Skeletal muscle satellite cell (primary cell): Measurements from ENCODE around the gene PRKCB.
"Not testable (repeated sequence)": the region's sequence is repeated elsewhere in the genome, so short reads cannot be mapped to it uniquely, and the experiment has no call there.

Experiments
- H3K27me3 ChIP-seq: 2 replicates; pipeline ENCODE4 v1.7.0; 2013; ENCODE audit warnings: low read length; ENCODE audit not compliant: control insufficient read depth, insufficient read depth
- H3K36me3 ChIP-seq: 2 replicates; pipeline ENCODE4 v1.7.0; 2013; ENCODE audit warnings: mild to moderate bottlenecking, control low read depth, low read length; ENCODE audit not compliant: insufficient read depth
- H3K4me1 ChIP-seq: 2 replicates; pipeline ENCODE4 v1.7.0; 2013; ENCODE audit warnings: low read length; ENCODE audit not compliant: control insufficient read depth, insufficient read depth
- H3K4me2 ChIP-seq: 2 replicates; pipeline ENCODE4 v1.7.0; 2013; ENCODE audit warnings: mild to moderate bottlenecking, low read length
- H3K4me3 ChIP-seq: 2 replicates; pipeline ENCODE4 v1.7.0; 2013; ENCODE audit warnings: low read length
- H3K9ac ChIP-seq: 2 replicates; pipeline ENCODE4 v1.7.0; 2013; ENCODE audit warnings: mild to moderate bottlenecking, low read depth, low read length, moderate library complexity
- H3K9me3 ChIP-seq: replicated peaks from 2 replicates; pipeline ENCODE4 v1.7.0; 2013; ENCODE audit warnings: mild to moderate bottlenecking, control low read depth, low read length

The PRKCB gene

DNA sequence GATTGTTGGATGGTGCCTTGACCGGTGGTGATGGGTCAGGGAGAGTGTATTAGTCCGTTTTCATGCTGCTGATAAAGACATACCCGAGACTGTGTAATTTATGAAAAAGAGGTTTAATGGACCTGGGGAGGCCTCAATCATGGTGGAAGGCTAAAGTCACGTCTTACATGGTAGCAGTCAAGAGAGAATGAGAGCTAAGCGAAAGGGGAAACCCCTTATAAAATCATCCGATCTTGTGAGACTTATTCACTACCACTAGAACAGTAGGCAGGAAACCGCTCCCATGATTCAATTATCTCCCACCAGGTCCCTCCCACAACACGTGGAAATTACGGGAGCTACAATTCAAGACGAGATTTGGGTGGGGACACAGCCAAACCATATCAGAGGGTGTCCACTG lies 316.3 kb downstream of the PRKCB start:
- H3K4me3 ChIP-seq, H3K4me1 ChIP-seq, H3K9ac ChIP-seq, H3K27me3 ChIP-seq, H3K9me3 ChIP-seq, H3K36me3 ChIP-seq, H3K4me2 ChIP-seq: not testable (repeated sequence)

DNA sequence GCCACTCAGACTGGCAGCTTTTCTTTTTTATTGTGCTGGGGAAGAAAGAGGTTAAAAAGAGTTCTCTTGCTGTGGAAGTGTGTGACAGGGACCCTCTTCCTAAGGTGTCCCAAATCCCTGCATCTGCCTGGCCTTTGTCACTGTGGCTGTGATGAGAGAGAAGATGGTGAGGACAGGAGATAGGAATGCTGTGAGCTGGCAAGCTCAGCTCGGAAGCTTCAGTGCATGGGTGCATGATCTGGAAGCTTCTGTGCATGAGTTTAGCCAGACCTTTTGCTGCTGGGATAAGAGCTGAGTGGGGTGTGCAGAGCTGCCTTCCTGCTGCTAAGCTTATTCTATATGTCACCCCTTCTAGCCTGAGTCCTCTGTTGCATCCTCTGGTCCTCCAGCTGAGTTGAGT lies 317.0 kb downstream of the PRKCB start:
- no peak overlapping the region for H3K4me3 ChIP-seq
- no peaks in the 10 kb centered on the region for H3K36me3 ChIP-seq
- H3K27me3 ChIP-seq = no peaks in the 10 kb centered on the region
- no peak overlapping the region for H3K4me2 ChIP-seq
- no peaks in the 10 kb centered on the region for H3K4me1 ChIP-seq
- H3K9ac ChIP-seq = no peak overlapping the region
- no peaks in the 10 kb centered on the region for H3K9me3 ChIP-seq

- Histone ChIP-seq H3K36me3 (no peaks in the 10 kb centered on the region), H3K4me1 (no peaks in the 10 kb centered on the region), H3K27me3 (no peaks in the 10 kb centered on the region), H3K4me3 (no peak overlapping the region), H3K9ac (no peak overlapping the region), H3K4me2 (no peak overlapping the region), H3K9me3 (peaks cover 3% of the 10 kb centered on the region)
Observed at GRCh38 chr16:24156777-24157176, 321.0 kb downstream of the PRKCB start.

DNA sequence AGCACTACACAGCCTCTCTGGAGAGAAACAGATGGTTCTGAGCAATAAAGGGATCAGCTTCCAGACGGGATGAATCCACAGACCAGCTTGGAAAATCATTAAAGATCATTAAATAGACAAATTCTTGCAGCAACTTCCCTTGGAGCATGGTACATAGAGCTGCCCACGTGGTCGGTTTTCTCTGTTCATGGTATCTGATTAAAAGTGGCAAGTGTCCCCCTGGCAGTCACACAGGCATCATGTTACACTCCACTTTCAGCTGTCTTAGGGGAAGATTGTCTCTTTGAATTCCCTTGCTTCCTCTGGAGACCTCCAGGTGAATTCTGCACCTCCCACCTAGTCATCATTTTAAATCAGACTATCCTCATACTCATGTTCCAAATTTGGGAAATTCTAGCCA lies 328.2 kb downstream of the PRKCB start:
- Histone ChIP-seq H3K4me2 (no peak overlapping the region), H3K4me1 (no peaks in the 10 kb centered on the region), H3K27me3 (no peaks in the 10 kb centered on the region), H3K9ac (no peak overlapping the region), H3K36me3 (no peaks in the 10 kb centered on the region), H3K4me3 (no peak overlapping the region), H3K9me3 (peaks cover 8% of the 10 kb centered on the region)

GRCh38 chr16:24164416-24164815 lies 328.6 kb downstream of the PRKCB start:
- Histone ChIP-seq H3K36me3 (no peaks in the 10 kb centered on the region), H3K4me3 (no peak overlapping the region), H3K9me3 (peaks cover 6% of the 10 kb centered on the region), H3K27me3 (no peaks in the 10 kb centered on the region), H3K4me2 (no peak overlapping the region), H3K4me1 (no peaks in the 10 kb centered on the region), H3K9ac (no peak overlapping the region)

- Histone ChIP-seq H3K4me3 (no peak overlapping the region), H3K27me3 (no peaks in the 10 kb centered on the region), H3K9ac (no peak overlapping the region), H3K4me2 (no peak overlapping the region), H3K36me3 (no peaks in the 10 kb centered on the region), H3K9me3 (peaks cover 6% of the 10 kb centered on the region), H3K4me1 (no peaks in the 10 kb centered on the region)
Observed at GRCh38 chr16:24165273-24165672, 329.5 kb downstream of the PRKCB start.

- no peaks in the 10 kb centered on the region for H3K36me3 ChIP-seq
- no peaks in the 10 kb centered on the region for H3K27me3 ChIP-seq
- H3K9me3 ChIP-seq = peaks cover 6% of the 10 kb centered on the region
- no peak overlapping the region for H3K4me3 ChIP-seq
- H3K4me1 ChIP-seq = no peaks in the 10 kb centered on the region
- no peak overlapping the region for H3K9ac ChIP-seq
- H3K4me2 ChIP-seq = no peak overlapping the region
Observed at GRCh38 chr16:24166661-24167528, 331.1 kb downstream of the PRKCB start.

DNA sequence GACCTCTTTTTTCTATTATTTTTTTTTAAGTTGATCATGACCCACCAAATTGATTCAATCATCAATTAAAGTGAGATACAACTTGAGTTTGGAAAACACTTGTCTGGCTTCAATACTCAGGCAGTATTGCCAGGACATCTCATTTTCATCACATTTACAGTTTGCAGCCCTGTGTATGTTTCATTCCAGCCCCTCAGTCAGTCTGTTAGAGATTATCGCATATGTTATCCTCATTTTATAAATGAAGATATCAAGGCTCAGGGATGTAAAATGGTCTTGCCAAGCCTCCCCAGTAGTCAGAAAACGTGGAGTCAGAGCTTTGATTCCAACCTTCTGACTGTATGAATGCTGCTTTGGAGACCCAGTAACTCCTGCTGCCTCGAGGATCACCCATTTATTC lies 333.1 kb downstream of the PRKCB start:
- H3K9me3 ChIP-seq = peaks cover 3% of the 10 kb centered on the region
- H3K9ac ChIP-seq = no peak overlapping the region
- no peak overlapping the region for H3K4me3 ChIP-seq
- no peaks in the 10 kb centered on the region for H3K36me3 ChIP-seq
- no peaks in the 10 kb centered on the region for H3K27me3 ChIP-seq
- H3K4me1 ChIP-seq = no peaks in the 10 kb centered on the region
- no peak overlapping the region for H3K4me2 ChIP-seq

- no peak overlapping the region for H3K4me3 ChIP-seq
- H3K9ac ChIP-seq = no peak overlapping the region
- no peaks in the 10 kb centered on the region for H3K4me1 ChIP-seq
- H3K4me2 ChIP-seq = no peak overlapping the region
- H3K27me3 ChIP-seq = no peaks in the 10 kb centered on the region
- peaks cover 3% of the 10 kb centered on the region for H3K9me3 ChIP-seq
- no peaks in the 10 kb centered on the region for H3K36me3 ChIP-seq
Observed at GRCh38 chr16:24170407-24170806, 334.6 kb downstream of the PRKCB start.

DNA sequence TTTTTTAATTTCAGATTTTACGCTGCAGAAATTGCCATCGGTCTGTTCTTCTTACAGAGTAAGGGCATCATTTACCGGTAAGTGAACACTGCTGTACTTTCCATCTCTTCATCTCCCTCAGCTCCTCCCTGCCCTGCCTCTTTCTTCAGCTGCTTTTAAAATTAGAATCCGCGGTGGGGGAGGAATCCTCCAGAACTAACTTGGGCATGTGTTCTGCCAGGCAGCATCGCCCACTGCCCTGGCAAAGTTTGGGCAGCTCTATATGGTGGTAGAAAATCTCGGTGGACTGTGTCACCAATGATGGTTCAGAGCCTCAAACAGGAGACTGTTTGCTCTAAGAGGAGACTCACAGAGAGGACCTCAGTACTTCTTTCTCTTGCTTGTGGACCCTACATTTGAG lies 338.7 kb downstream of the PRKCB start:
- H3K9me3 ChIP-seq = peaks cover 3% of the 10 kb centered on the region
- H3K36me3 ChIP-seq = no peaks in the 10 kb centered on the region
- no peak overlapping the region for H3K4me2 ChIP-seq
- H3K9ac ChIP-seq = no peak overlapping the region
- no peak overlapping the region for H3K4me3 ChIP-seq
- no peaks in the 10 kb centered on the region for H3K27me3 ChIP-seq
- H3K4me1 ChIP-seq = no peaks in the 10 kb centered on the region

- H3K4me2 ChIP-seq = no peak overlapping the region
- H3K4me3 ChIP-seq = no peak overlapping the region
- H3K9me3 ChIP-seq = peaks cover 3% of the 10 kb centered on the region
- H3K27me3 ChIP-seq = no peaks in the 10 kb centered on the region
- H3K9ac ChIP-seq = no peak overlapping the region
- H3K4me1 ChIP-seq = no peaks in the 10 kb centered on the region
- no peaks in the 10 kb centered on the region for H3K36me3 ChIP-seq
Observed at GRCh38 chr16:24174957-24175356, 339.2 kb downstream of the PRKCB start.

- Histone ChIP-seq H3K9ac (no peak overlapping the region), H3K4me2 (no peak overlapping the region), H3K36me3 (no peaks in the 10 kb centered on the region), H3K4me1 (no peaks in the 10 kb centered on the region), H3K27me3 (no peaks in the 10 kb centered on the region), H3K4me3 (no peak overlapping the region), H3K9me3 (no peaks in the 10 kb centered on the region)
Observed at GRCh38 chr16:24178496-24178895, 342.7 kb downstream of the PRKCB start.
